HepG2 (cell line): ENCODE measurements around the gene CST3. TPM values are rescaled to one million over a fixed set of nuclear protein-coding genes. Genes with fewer than 3 reads are reported as not detected.

Experiments used
- CBX1 ChIP-seq: IDR thresholded peaks from one replicate; pipeline ENCODE4 v1.6.1; 2016; ENCODE audit warnings: antibody characterized with exemption, low read depth
- DNMT1 ChIP-seq: sonication (generic); formaldehyde crosslinking; IDR thresholded peaks from 2 replicates; pipeline ENCODE4 v1.5.1; 2020; ENCODE audit warnings: mild to moderate bottlenecking, missing genetic modification reagents
- FOXP1 ChIP-seq, 2 experiments: fragments of 450-650 bp in 1 of 2; IDR thresholded peaks; 2 replicates each; pipeline ENCODE4 v1.6.1; 2017 to 2018; ENCODE audit warnings: antibody characterized with exemption in 1 of 2
- GZF1 ChIP-seq: sonication (generic); formaldehyde crosslinking; IDR thresholded peaks from 2 replicates; pipeline ENCODE4 v1.5.1; 2020; ENCODE audit warnings: mild to moderate bottlenecking, missing genetic modification reagents
- HNF4G ChIP-seq, 2 experiments: sonication (generic) in 1 of 2; formaldehyde crosslinking in 1 of 2; IDR thresholded peaks; 2 replicates each; pipeline versions ENCODE4 v1.4.0 to v1.6.1; 2011 to 2020; ENCODE audit warnings: borderline replicate concordance in 2 of 2, low read depth in 2 of 2, mild to moderate bottlenecking in 2 of 2, low read length in 1 of 2, missing genetic modification reagents in 1 of 2, moderate library complexity in 1 of 2
- HNRNPH1 ChIP-seq: fragments of 200-400 bp; formaldehyde crosslinking; optimal IDR thresholded peaks from 2 replicates; pipeline ENCODE3; 2017; ENCODE audit warnings: mild to moderate bottlenecking, low read depth, low read length
- KIAA2018 ChIP-seq: sonication (generic); formaldehyde crosslinking; IDR thresholded peaks from 2 replicates; pipeline ENCODE4 v1.5.0; 2020; ENCODE audit warnings: mild to moderate bottlenecking, missing genetic modification reagents, borderline replicate concordance
- MAF1 ChIP-seq: sonication (generic); formaldehyde crosslinking; IDR thresholded peaks from 2 replicates; pipeline ENCODE4 v1.5.0; 2020; ENCODE audit warnings: missing genetic modification reagents, borderline replicate concordance
- NCOA2 ChIP-seq: sonication (generic); formaldehyde crosslinking; IDR thresholded peaks from 2 replicates; pipeline ENCODE4 v1.8.0; 2022; ENCODE audit warnings: inconsistent platforms
- NFYB ChIP-seq: sonication (generic); formaldehyde crosslinking; IDR thresholded peaks from 2 replicates; pipeline ENCODE4 v1.4.0; 2020; ENCODE audit warnings: missing genetic modification reagents
- NRL ChIP-seq: sonication (generic); formaldehyde crosslinking; IDR thresholded peaks from 2 replicates; pipeline ENCODE4 v1.5.0; 2020; ENCODE audit warnings: missing genetic modification reagents, mild to moderate bottlenecking, moderate library complexity, borderline replicate concordance
- PAF1 ChIP-seq: IDR thresholded peaks from 2 replicates; pipeline ENCODE4 v1.6.1; 2016; ENCODE audit warnings: missing genetic modification reagents, missing compliant biosample characterization
- PHF20 ChIP-seq: sonication (generic); formaldehyde crosslinking; IDR thresholded peaks from 2 replicates; pipeline ENCODE4 v1.5.0; 2020; ENCODE audit warnings: mild to moderate bottlenecking, missing genetic modification reagents
- TBX3 ChIP-seq: fragments of 450-650 bp; IDR thresholded peaks from 2 replicates; pipeline ENCODE4 v1.6.1; 2017; ENCODE audit warnings: antibody characterized with exemption, mild to moderate bottlenecking, inconsistent platforms, borderline replicate concordance
- ZNF207 ChIP-seq: fragments of 450-650 bp; IDR thresholded peaks from 2 replicates; pipeline ENCODE4 v1.6.1; 2016; ENCODE audit warnings: antibody characterized with exemption, borderline replicate concordance
- ZNF33B ChIP-seq: sonication (generic); formaldehyde crosslinking; IDR thresholded peaks from 2 replicates; pipeline ENCODE4 v1.5.1; 2020; ENCODE audit warnings: mild to moderate bottlenecking, missing genetic modification reagents
- ZNF549 ChIP-seq: sonication (generic); formaldehyde crosslinking; IDR thresholded peaks from 2 replicates; pipeline ENCODE4 v1.5.0; 2020; ENCODE audit warnings: missing genetic modification reagents
- ZNF776 ChIP-seq: sonication (generic); formaldehyde crosslinking; IDR thresholded peaks from 2 replicates; pipeline ENCODE4 v1.4.0; 2020; ENCODE audit warnings: mild to moderate bottlenecking, missing genetic modification reagents
- ZSCAN9 ChIP-seq: IDR thresholded peaks from 2 replicates; pipeline ENCODE4 v1.6.1; 2016; ENCODE audit warnings: borderline replicate concordance
- polyA plus RNA-seq, 8 experiments: library from polyadenylated mRNA; depleted of rRNA in 3 of 8; stranded (reverse) in 7 of 8; unstranded in 1 of 8; fragments of >200 nt; fragmentation: Illumina TruSeq in 4 of 8; extraction: Trizol in 4 of 8; gene quantifications; 2 replicates each; pipeline versions ENCODE4 v1.2.1 to v1.2.3, GENCODE V29; 2011 to 2016; ENCODE audit warnings: low read depth in 4 of 8, missing spikeins in 1 of 8, mixed read lengths in 1 of 8; ENCODE audit not compliant: insufficient read depth in 1 of 8
- total RNA-seq, 5 experiments: library from RNA; depleted of rRNA; stranded (reverse); fragments of >200 nt; fragmentation: Illumina TruSeq; extraction: Trizol; gene quantifications; 2 replicates each; pipeline ENCODE4 v1.2.3, GENCODE V29; 2016; ENCODE audit warnings: low read depth in 1 of 5
- TF ChIP-seq, protein P1 (sequence below): sonication (generic); formaldehyde crosslinking; IDR thresholded peaks from 2 replicates; pipeline ENCODE4 v1.4.0; 2020; ENCODE audit warnings: missing genetic modification reagents
- TF ChIP-seq, protein P2 (sequence below): sonication (generic); formaldehyde crosslinking; conservative IDR thresholded peaks from 2 replicates; pipeline ENCODE4 v1.8.0; 2022; ENCODE audit warnings: missing genetic modification reagents

CST3 gene
- total and polyA plus RNA-seq, 2 of the 13 experiments (the other 11 are each of a cell fraction or from before 2014, with no cell fraction given): 690 to 1,005 TPM

- TF ChIP-seq KIAA2018 (CRISPR knock-in tag) (no peak), PHF20 (CRISPR knock-in tag) (no peak; the same call in 1 of the 2 replicates), PAF1 (CRISPR knock-in tag) (0 out of 2 replicates have a peak, but pooled peaks have one; percentile 56), HNF4G (IDR thresholded peaks at IDR 0.05; ENCODE audit: borderline replicate concordance, low read depth, low read length) (peak; percentile 91), HNF4G (CRISPR knock-in tag; IDR thresholded peaks at IDR 0.05; ENCODE audit: borderline replicate concordance, low read depth) (peak; percentile 94), ZNF549 (CRISPR knock-in tag) (no peak), ZNF207 (no peak), TBX3 (peak; percentile 79), HNRNPH1 (peak; percentile 62), CBX1 (no peak), ZSCAN9 (CRISPR knock-in tag) (peak; percentile 92), GZF1 (CRISPR knock-in tag) (no peak), FOXP1 (IDR thresholded peaks at IDR 0.05) (peak; percentile 50; the same call in 1 of the 2 replicates), FOXP1 (CRISPR knock-in tag; IDR thresholded peaks at IDR 0.05) (peak; percentile 95), DNMT1 (CRISPR knock-in tag) (no peak), NFYB (CRISPR knock-in tag) (peak; percentile 76), NRL (CRISPR knock-in tag) (peak; percentile 23; the same call in 1 of the 2 replicates), NCOA2 (CRISPR knock-in tag) (peak; percentile 82), MAF1 (CRISPR knock-in tag) (no peak), ZNF33B (CRISPR knock-in tag) (0 out of 2 replicates have a peak, but pooled peaks have one; percentile 60), ZNF776 (peak; percentile 90)
- TF ChIP-seq, protein P1, sequence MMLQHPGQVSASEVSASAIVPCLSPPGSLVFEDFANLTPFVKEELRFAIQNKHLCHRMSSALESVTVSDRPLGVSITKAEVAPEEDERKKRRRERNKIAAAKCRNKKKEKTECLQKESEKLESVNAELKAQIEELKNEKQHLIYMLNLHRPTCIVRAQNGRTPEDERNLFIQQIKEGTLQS (CRISPR knock-in tag): no peak; the same call in 1 of the 2 replicates
- TF ChIP-seq, protein P2, sequence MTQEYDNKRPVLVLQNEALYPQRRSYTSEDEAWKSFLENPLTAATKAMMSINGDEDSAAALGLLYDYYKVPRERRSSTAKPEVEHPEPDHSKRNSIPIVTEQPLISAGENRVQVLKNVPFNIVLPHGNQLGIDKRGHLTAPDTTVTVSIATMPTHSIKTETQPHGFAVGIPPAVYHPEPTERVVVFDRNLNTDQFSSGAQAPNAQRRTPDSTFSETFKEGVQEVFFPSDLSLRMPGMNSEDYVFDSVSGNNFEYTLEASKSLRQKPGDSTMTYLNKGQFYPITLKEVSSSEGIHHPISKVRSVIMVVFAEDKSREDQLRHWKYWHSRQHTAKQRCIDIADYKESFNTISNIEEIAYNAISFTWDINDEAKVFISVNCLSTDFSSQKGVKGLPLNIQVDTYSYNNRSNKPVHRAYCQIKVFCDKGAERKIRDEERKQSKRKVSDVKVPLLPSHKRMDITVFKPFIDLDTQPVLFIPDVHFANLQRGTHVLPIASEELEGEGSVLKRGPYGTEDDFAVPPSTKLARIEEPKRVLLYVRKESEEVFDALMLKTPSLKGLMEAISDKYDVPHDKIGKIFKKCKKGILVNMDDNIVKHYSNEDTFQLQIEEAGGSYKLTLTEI (CRISPR knock-in tag): no peak
Observed at GRCh38 chr20:23629017-23629541, 8.7 kb downstream of the CST3 start (continued).
